ENCODE measurements around the gene MAPKAPK2. TPM values are rescaled to one million over a fixed set of nuclear protein-coding genes. Genes with fewer than 3 reads are reported as not detected.

MAPKAPK2 gene
- total RNA-seq, 1 experiment from 2014 or later, result 51.1 TPM

GRCh38 chr1:206656936-206657335, 27.8 kb upstream of the MAPKAPK2 start (continued):
- TF ChIP-seq ZNF274 (IDR thresholded peaks at IDR 0.05; ENCODE audit: low read depth, low read length), result no peak
- TF ChIP-seq POLR2AphosphoS5 (IDR thresholded peaks at IDR 0.05; ENCODE audit: low read depth, low read length), result no peak

- Histone ChIP-seq H3K27ac (ENCODE audit: low read depth, low read length) (no peak overlapping the region), H3K27me3 (ENCODE audit: insufficient read depth, low read length) (peaks cover 7% of the 10 kb centered on the region; the same call in 1 of the 2 replicates), H3K9me2 (ENCODE audit: insufficient read depth) (no peaks in the 10 kb centered on the region), H3K4me1 (ENCODE audit: control insufficient read depth in 1 of 2, insufficient read depth in 2 of 2, low read length in 2 of 2) (no peaks in the 10 kb centered on the region; a peak in 1 of 4 replicates), H3K9me3 (ENCODE audit: control insufficient read depth in 1 of 2, insufficient read depth in 1 of 2, low read depth in 1 of 2, low read length in 2 of 2) (no peaks in the 10 kb centered on the region), H3K4me3 (replicated peaks in 1 of 2; ENCODE audit: low read depth in 1 of 2, low read length in 2 of 2) (no peak overlapping the region), H3K36me3 (ENCODE audit: control insufficient read depth in 1 of 2, insufficient read depth in 2 of 2, low read length in 2 of 2) (no peaks in the 10 kb centered on the region), H2AFZ (ENCODE audit: low read depth, low read length, poor library complexity, severe bottlenecking) (no peak overlapping the region), H3K9ac (ENCODE audit: low read length) (no peak overlapping the region), H3K4me2 (ENCODE audit: low read length) (no peak overlapping the region), H4K20me1 (ENCODE audit: insufficient read depth) (no peaks in the 10 kb centered on the region), H3K79me2 (ENCODE audit: insufficient read depth, low read length) (no peaks in the 10 kb centered on the region)
- no TSS peak for BruUV-seq (replicated peaks)
- DNase-seq (ENCODE audit: low read depth, low spot score) (no peak), ATAC-seq (no peak)
- ChIA-PET RAD21 (ENCODE audit: low non-redundant PET in 1 of 2, low total read pairs in 2 of 2, uncharacterized antibody in 2 of 2, unreplicated experiment in 2 of 2) (no interaction called here), CTCF (interaction anchor here (0.9 to 3.6 kb wide), 9 partner anchors 8 to 325 kb away, joined by 3 to 17 read pairs (median 3); partner anchors contain the start of gene DYRK3), POLR2A (no interaction called here)
- intact Hi-C loops (cut with micrococcal nuclease), result no loop called here
- no peak for TF ChIP-seq CTCF (IDR thresholded peaks at IDR 0.05 in 2 of 3, conservative IDR thresholded peaks at IDR 0.05 in 1 of 3; ENCODE audit: borderline replicate concordance in 1 of 3, insufficient read depth in 1 of 3, low read depth in 2 of 3, low read length in 2 of 3)
Measured at GRCh38 chr1:206657751-206658150, 27.0 kb upstream of the MAPKAPK2 start.
